ENCODE results near the gene KCNMA1. TPM values are rescaled to one million over a fixed set of nuclear protein-coding genes. Genes with fewer than 3 reads are reported as not detected.

KCNMA1 gene
- total RNA-seq, 1 experiment from 2014 or later, result 143 TPM

DNA sequence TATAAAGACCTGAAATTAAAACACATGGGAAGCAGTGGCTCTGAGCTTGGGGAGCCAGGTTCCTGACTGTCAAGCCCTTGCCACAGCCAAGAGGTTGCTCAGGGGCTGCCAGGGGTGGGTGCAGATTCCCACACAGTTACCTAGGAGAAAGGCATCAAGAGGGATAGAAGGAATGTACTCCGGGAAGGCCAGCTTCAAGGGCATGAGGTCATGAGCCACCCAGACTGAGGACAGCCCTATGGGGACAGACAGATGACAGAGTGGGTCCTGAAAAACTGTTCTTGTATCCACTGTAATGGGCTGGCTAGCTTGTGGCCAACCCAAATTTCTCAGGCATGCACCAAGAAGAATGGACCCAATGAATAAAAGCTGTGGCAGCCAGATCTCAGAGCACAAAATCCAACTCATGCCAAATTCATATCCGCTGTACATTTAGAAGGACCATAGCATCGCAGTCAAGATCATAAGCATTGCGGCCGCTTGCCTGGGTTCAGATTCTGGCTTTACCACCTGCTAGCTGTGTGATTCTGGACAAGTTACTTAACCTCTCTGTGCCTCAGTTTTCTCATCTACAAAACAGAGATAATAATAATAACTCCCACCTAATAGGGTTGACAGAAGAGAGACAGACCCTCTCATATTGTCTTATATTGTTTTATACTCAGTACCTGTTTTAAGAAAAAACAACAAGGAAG lies 44.9 kb upstream of the KCNMA1 start:
- POLR2A ChIA-PET (ENCODE audit: unreplicated experiment), result no interaction called here
- ATAC-seq, result no peak
- H3K4me3 ChIP-seq (ENCODE audit: low read length), result no peak overlapping the region
- peaks cover 19% of the 10 kb centered on the region for H3K27me3 ChIP-seq (ENCODE audit: low read length)
- H3K36me3 ChIP-seq (ENCODE audit: low read depth, low read length), result no peaks in the 10 kb centered on the region
- no peak overlapping the region for H2AFZ ChIP-seq (ENCODE audit: low read length)
- H3K79me2 ChIP-seq (ENCODE audit: low read length), result no peaks in the 10 kb centered on the region
- H3K9ac ChIP-seq (ENCODE audit: low read length), result no peak overlapping the region
- no peaks in the 10 kb centered on the region for H4K20me1 ChIP-seq (ENCODE audit: low read length)
- no TSS peak for BruUV-seq (replicated peaks)
- H3K4me2 ChIP-seq (ENCODE audit: low read length), result no peak overlapping the region
- H3K9me2 ChIP-seq (replicated peaks; ENCODE audit: low read length), result no peaks in the 10 kb centered on the region
- no peaks in the 10 kb centered on the region for H3K4me1 ChIP-seq (ENCODE audit: insufficient read depth, low read length)
- H3F3A ChIP-seq (ENCODE audit: low read length, unreplicated experiment), result no peaks in the 10 kb centered on the region
- TF ChIP-seq EZH2 (IDR thresholded peaks at IDR 0.05; ENCODE audit: low read length, unreplicated experiment) (no peak), EZH2phosphoT487 (IDR thresholded peaks at IDR 0.05; ENCODE audit: borderline replicate concordance, low read length) (no peak)
- TF ChIP-seq, protein P1, sequence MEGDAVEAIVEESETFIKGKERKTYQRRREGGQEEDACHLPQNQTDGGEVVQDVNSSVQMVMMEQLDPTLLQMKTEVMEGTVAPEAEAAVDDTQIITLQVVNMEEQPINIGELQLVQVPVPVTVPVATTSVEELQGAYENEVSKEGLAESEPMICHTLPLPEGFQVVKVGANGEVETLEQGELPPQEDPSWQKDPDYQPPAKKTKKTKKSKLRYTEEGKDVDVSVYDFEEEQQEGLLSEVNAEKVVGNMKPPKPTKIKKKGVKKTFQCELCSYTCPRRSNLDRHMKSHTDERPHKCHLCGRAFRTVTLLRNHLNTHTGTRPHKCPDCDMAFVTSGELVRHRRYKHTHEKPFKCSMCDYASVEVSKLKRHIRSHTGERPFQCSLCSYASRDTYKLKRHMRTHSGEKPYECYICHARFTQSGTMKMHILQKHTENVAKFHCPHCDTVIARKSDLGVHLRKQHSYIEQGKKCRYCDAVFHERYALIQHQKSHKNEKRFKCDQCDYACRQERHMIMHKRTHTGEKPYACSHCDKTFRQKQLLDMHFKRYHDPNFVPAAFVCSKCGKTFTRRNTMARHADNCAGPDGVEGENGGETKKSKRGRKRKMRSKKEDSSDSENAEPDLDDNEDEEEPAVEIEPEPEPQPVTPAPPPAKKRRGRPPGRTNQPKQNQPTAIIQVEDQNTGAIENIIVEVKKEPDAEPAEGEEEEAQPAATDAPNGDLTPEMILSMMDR (conservative IDR thresholded peaks at IDR 0.05; ENCODE audit: low read depth, low read length), result no peak
- no peaks in the 10 kb centered on the region for H3K9me3 ChIP-seq (ENCODE audit: low read length)
- no peak overlapping the region for H3K27ac ChIP-seq (ENCODE audit: low read length)
- no peak for DNase-seq
- intact Hi-C loops (cut with micrococcal nuclease), result no loop called here
- CTCF ChIA-PET, result interaction anchor here (0.5 kb wide), 1 partner anchor 16 kb away, joined by 3 read pairs; no protein-coding TSS in a partner anchor

DNA sequence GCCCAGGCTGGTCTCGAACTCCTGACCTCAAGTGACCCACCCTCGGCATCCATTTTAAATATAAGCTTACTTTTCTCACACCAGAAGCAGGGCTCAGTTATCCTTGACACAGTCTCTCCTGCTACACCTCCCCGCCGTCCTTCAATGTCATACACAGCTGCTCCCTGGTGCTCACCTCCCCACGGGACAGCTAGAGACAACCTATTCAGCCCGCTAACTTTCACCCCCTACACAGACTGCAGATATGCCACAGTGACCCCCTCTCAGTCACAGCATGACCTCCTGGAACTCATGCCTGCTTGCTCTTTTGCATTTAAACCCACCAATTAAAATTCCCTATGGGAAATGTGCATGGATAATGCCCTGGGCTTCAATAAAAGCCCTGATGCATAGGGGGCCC lies 44.2 kb upstream of the KCNMA1 start:
- BruUV-seq (replicated peaks), result no TSS peak
- no peaks in the 10 kb centered on the region for H3K9me2 ChIP-seq (replicated peaks; ENCODE audit: low read length)
- H3K4me1 ChIP-seq (ENCODE audit: insufficient read depth, low read length), result no peaks in the 10 kb centered on the region
- no peaks in the 10 kb centered on the region for H3K36me3 ChIP-seq (ENCODE audit: low read depth, low read length)
- intact Hi-C loops (cut with micrococcal nuclease), result no loop called here
- no peak overlapping the region for H3K27ac ChIP-seq (ENCODE audit: low read length)
- H3K4me2 ChIP-seq (ENCODE audit: low read length), result no peak overlapping the region
- no peaks in the 10 kb centered on the region for H3F3A ChIP-seq (ENCODE audit: low read length, unreplicated experiment)
- no peak overlapping the region for H3K4me3 ChIP-seq (ENCODE audit: low read length)
- DNase-seq, result no peak
- no peaks in the 10 kb centered on the region for H4K20me1 ChIP-seq (ENCODE audit: low read length)
- no peak for TF ChIP-seq EZH2 (IDR thresholded peaks at IDR 0.05; ENCODE audit: low read length, unreplicated experiment)
- TF ChIP-seq EZH2phosphoT487 (IDR thresholded peaks at IDR 0.05; ENCODE audit: borderline replicate concordance, low read length), result no peak
- TF ChIP-seq, protein P1 (conservative IDR thresholded peaks at IDR 0.05; ENCODE audit: low read depth, low read length), result no peak
- ChIA-PET POLR2A (ENCODE audit: unreplicated experiment) (no interaction called here), CTCF (interaction anchor here (0.5 kb wide), 1 partner anchor 15 kb away, joined by 3 read pairs; no protein-coding TSS in a partner anchor)
- no peak overlapping the region for H2AFZ ChIP-seq (ENCODE audit: low read length)
- no peak for ATAC-seq
- H3K27me3 ChIP-seq (ENCODE audit: low read length), result peaks cover 14% of the 10 kb centered on the region
- H3K9ac ChIP-seq (ENCODE audit: low read length), result no peak overlapping the region
- no peaks in the 10 kb centered on the region for H3K79me2 ChIP-seq (ENCODE audit: low read length)
- H3K9me3 ChIP-seq (ENCODE audit: low read length), result no peaks in the 10 kb centered on the region

DNA sequence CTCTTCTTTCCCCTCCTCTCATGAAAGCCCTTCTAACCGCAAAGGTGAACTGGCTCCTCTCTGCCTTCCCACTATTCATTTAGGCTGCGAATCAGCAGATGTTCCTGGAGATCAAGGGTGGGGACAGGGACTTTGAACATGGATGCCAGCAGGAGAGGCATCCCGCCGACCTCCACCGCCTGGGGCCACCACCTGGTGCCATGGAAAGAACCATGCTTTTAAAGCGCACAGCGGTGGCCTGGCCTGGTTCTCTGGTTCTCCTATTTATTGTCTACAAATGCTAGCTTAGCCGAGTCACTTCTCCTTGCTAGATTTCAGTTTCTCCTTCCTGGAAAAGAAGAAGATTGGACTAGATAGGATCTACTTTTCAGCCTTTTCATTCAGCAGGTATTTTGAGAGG lies 43.2 kb upstream of the KCNMA1 start:
- H2AFZ ChIP-seq (ENCODE audit: low read length), result no peak overlapping the region

More for the DNA sequence above, 43.2 kb upstream of the KCNMA1 start:
- Histone ChIP-seq H3K9me2 (replicated peaks; ENCODE audit: low read length) (no peaks in the 10 kb centered on the region), H3K27ac (ENCODE audit: low read length) (no peak overlapping the region), H3K4me3 (ENCODE audit: low read length) (no peak overlapping the region), H3K4me1 (ENCODE audit: insufficient read depth, low read length) (peaks cover 6% of the 10 kb centered on the region; the same call in 1 of the 2 replicates), H3K9me3 (ENCODE audit: low read length) (no peaks in the 10 kb centered on the region), H3K4me2 (ENCODE audit: low read length) (no peak overlapping the region), H3K36me3 (ENCODE audit: low read depth, low read length) (no peaks in the 10 kb centered on the region), H3K79me2 (ENCODE audit: low read length) (no peaks in the 10 kb centered on the region), H3K27me3 (ENCODE audit: low read length) (peaks cover 6% of the 10 kb centered on the region; the same call in 1 of the 2 replicates), H3K9ac (ENCODE audit: low read length) (no peak overlapping the region), H3F3A (ENCODE audit: low read length, unreplicated experiment) (no peaks in the 10 kb centered on the region), H4K20me1 (ENCODE audit: low read length) (no peaks in the 10 kb centered on the region)
- BruUV-seq (replicated peaks), result no TSS peak
- intact Hi-C loops (cut with micrococcal nuclease), result no loop called here
- ATAC-seq (no peak), DNase-seq (no peak)
- ChIA-PET CTCF (no interaction called here), POLR2A (ENCODE audit: unreplicated experiment) (no interaction called here)
- TF ChIP-seq, protein P1 (conservative IDR thresholded peaks at IDR 0.05; ENCODE audit: low read depth, low read length), result no peak

Data from PC-3 (cell line).